Immature natural killer cell (primary cell): ENCODE data around the gene RASD1. TPM values are rescaled to one million over a fixed set of nuclear protein-coding genes. Genes with fewer than 3 reads are reported as not detected.
"Not testable (repeated sequence)": the region's sequence is repeated elsewhere in the genome, so short reads cannot be mapped to it uniquely, and the experiment has no call there.

Experiments used
- DNase-seq, 3 donors: peaks; one replicate each; pipeline ENCODE4 v3.0.0; 2022; ENCODE audit warnings: mixed read lengths in 1 of 3
- H3K27ac Mint-ChIP-seq, 6 donors: one replicate each; pipeline ENCODE4 v1.8.0; 2020; ENCODE audit warnings: mixed read lengths in 6 of 6, mild to moderate bottlenecking in 5 of 6, inconsistent platforms in 4 of 6, moderate library complexity in 3 of 6
- H3K27me3 Mint-ChIP-seq, 3 donors: one replicate each; pipeline ENCODE4 v1.8.0; 2020 to 2021; ENCODE audit warnings: low read depth in 3 of 3, mild to moderate bottlenecking in 3 of 3, mixed read lengths in 3 of 3, moderate library complexity in 3 of 3, inconsistent platforms in 1 of 3
- H3K36me3 Mint-ChIP-seq, 3 donors: one replicate each; pipeline ENCODE4 v1.8.0; 2020; ENCODE audit warnings: mixed read lengths in 3 of 3, inconsistent platforms in 2 of 3, mild to moderate bottlenecking in 2 of 3
- H3K4me1 Mint-ChIP-seq, 2 donors: one replicate each; pipeline ENCODE4 v1.8.0; 2020; ENCODE audit warnings: inconsistent platforms in 2 of 2, mild to moderate bottlenecking in 2 of 2, mixed read lengths in 2 of 2, moderate library complexity in 1 of 2
- H3K4me3 Mint-ChIP-seq, 5 donors: one replicate each; pipeline ENCODE4 v1.8.0; 2020; ENCODE audit warnings: mild to moderate bottlenecking in 5 of 5, mixed read lengths in 5 of 5, inconsistent platforms in 3 of 5, moderate library complexity in 3 of 5
- H3K9me3 Mint-ChIP-seq, 6 donors: one replicate each; pipeline ENCODE4 v1.8.0; 2020; ENCODE audit warnings: mild to moderate bottlenecking in 6 of 6, mixed read lengths in 6 of 6, inconsistent platforms in 4 of 6, moderate library complexity in 3 of 6
- polyA plus RNA-seq, 3 donors: library from polyadenylated mRNA; unstranded; fragments of 300-500 nt; fragmentation: Illumina TruSeq; gene quantifications; one replicate each; pipeline ENCODE4 v1.2.3, GENCODE V29; 2021

RASD1 gene
- polyA plus RNA-seq, 3 donors from 2014 or later, result 0.43 to 1.2 (median 0.96) TPM

DNA sequence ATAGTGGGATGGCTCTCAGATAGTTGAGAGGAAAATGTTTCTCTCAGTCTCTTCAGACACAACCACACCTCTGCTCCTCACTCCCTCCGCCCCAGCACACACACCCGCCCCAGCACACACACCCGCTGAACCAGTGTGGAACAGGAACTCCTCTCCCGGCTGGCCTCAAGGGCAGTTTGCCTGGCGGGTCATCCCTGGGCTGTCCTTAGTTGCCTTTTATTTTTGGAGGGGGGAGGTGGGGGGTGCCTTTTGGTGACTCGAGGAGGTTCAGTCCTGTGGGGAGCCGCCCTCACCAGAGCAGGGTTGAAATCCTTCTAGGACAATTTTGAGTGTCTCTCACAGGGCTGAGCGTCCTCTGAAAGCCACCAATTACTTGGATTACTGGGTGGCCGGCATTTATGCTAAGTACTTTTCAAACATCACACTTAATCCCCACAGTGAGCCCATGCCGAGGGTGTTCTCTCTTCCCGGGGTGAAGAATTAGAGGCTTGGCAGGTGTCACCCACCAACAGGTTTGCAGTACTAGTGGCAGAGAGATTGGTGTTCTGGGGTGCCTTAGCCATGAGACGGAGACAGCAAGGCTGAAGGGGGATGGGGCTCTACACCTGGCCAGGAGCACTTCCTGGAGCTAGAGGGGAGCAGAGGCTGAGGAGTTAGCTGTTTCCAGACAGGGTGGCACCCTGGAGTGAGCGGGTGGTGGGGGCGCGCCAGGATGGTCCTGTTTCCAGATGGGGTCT, 2.8 kb downstream of the RASD1 start:
- peaks cover 13 to 14% of the 10 kb centered on the region in 2 donors for H3K4me1 Mint-ChIP-seq
- peaks cover 3 to 5% (median 4%) of the 10 kb centered on the region in 3 donors for H3K27me3 Mint-ChIP-seq
- H3K36me3 Mint-ChIP-seq, result peaks cover 7 to 12% (median 10%) of the 10 kb centered on the region in 3 donors
- H3K4me3 Mint-ChIP-seq, result no peak overlapping the region
- no peak for DNase-seq
- H3K9me3 Mint-ChIP-seq, result no peaks in the 10 kb centered on the region
- H3K27ac Mint-ChIP-seq, result no peak overlapping the region

DNA sequence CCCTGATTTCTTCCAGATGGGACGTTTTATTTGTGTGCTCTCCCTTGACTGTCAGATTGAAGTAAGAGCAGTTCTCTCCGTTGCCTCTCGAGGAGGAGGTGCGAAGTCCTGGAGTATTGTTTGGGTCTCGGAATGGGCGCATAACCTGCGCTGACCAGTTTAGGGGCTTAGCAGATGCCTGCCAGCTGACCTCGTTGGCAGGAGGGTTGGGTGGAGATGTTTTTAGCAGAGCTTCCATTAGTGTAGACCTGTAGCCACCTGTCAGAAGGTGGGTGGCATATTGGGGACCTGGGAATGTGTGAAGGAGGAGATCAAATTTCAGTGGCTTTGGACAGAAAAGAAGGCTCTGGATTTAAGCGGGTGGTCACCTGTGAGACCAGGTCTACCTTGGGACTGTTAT, 3.6 kb downstream of the RASD1 start:
- no peak for DNase-seq
- Mint-ChIP-seq H3K36me3 (peaks cover 10 to 16% (median 11%) of the 10 kb centered on the region in 3 donors), H3K27ac (no peak overlapping the region), H3K9me3 (no peaks in the 10 kb centered on the region), H3K27me3 (peaks cover 3 to 5% (median 4%) of the 10 kb centered on the region in 3 donors), H3K4me1 (peaks cover 14 to 21% of the 10 kb centered on the region in 2 donors), H3K4me3 (peak overlapping the region in 2 of 5 donors; percentile 2 to 30)

DNA sequence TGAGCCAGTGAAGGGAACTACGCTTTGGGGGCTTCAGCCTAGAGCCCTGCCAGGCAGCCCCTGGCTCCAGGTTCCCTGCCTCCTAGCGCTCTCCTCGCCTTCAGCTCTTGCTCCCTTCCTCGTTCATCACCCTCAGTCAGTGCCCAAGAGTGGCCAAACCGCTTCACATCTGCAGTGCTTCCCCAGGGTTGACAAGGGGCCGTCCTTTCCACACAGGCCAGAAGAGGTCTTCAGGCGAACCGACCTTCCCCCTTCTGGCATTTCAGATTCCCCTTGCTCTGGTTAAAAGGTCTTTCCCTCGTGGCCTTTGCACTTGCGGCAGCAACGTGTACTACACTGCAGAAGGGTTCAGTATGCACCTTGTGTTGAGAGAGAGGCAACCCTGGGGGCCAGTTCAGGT, 4.1 kb downstream of the RASD1 start:
- H3K27me3 Mint-ChIP-seq, result peaks cover 3 to 5% (median 4%) of the 10 kb centered on the region in 3 donors
- peaks cover 16 to 26% of the 10 kb centered on the region in 2 donors for H3K4me1 Mint-ChIP-seq
- DNase-seq, result no peak
- H3K4me3 Mint-ChIP-seq, result peak overlapping the region in 1 of 5 donors; percentile 2
- peaks cover 10 to 16% (median 11%) of the 10 kb centered on the region in 3 donors for H3K36me3 Mint-ChIP-seq
- H3K9me3 Mint-ChIP-seq, result no peaks in the 10 kb centered on the region
- H3K27ac Mint-ChIP-seq, result no peak overlapping the region

DNA sequence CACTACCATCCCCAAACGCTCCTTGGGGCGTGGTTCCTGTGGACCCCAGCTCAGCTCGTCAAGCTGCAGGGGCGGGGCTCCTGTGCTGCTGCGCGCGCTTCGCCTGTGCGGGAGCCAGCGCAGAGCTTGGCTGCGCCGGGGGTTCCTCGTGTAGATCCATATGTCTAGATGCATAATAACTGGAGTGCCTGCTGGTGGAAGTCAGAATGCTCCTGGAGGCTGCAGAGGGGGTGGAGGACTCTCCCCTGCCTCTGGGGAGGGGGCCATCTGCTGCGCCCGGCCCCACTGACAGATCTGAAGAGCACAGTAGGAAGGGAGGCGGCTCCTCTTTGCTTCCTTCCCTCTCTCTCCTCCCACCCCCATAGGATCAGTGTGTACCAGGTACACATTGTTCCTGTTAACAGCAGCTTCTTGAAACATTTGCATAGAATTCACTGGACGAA, 4.6 kb downstream of the RASD1 start:
- H3K9me3 Mint-ChIP-seq, result no peaks in the 10 kb centered on the region
- H3K4me1 Mint-ChIP-seq, result peaks cover 18 to 31% of the 10 kb centered on the region in 2 donors
- no peak for DNase-seq
- peaks cover 3 to 5% (median 4%) of the 10 kb centered on the region in 3 donors for H3K27me3 Mint-ChIP-seq
- H3K36me3 Mint-ChIP-seq, result peaks cover 10 to 16% (median 11%) of the 10 kb centered on the region in 3 donors
- H3K4me3 Mint-ChIP-seq, result no peak overlapping the region
- no peak overlapping the region for H3K27ac Mint-ChIP-seq

GRCh38 chr17:17491031-17491471, 5.1 kb downstream of the RASD1 start:
- no peaks in the 10 kb centered on the region for H3K9me3 Mint-ChIP-seq
- peaks cover 18 to 31% of the 10 kb centered on the region in 2 donors for H3K4me1 Mint-ChIP-seq

GRCh38 chr17:17487998-17488397, 8.2 kb downstream of the RASD1 start:
- H3K4me3 Mint-ChIP-seq, result peak overlapping the region in 1 of 5 donors; percentile 95
- H3K27ac Mint-ChIP-seq, result peak overlapping the region in 2 of 6 donors; percentile 48 to 50

More at GRCh38 chr17:17491031-17491471, 5.1 kb downstream of the RASD1 start:
- DNase-seq, result no peak
- Mint-ChIP-seq H3K27me3 (peaks cover 3 to 5% (median 4%) of the 10 kb centered on the region in 3 donors), H3K36me3 (peaks cover 10 to 16% (median 11%) of the 10 kb centered on the region in 3 donors), H3K4me3 (no peak overlapping the region), H3K27ac (no peak overlapping the region)

DNA sequence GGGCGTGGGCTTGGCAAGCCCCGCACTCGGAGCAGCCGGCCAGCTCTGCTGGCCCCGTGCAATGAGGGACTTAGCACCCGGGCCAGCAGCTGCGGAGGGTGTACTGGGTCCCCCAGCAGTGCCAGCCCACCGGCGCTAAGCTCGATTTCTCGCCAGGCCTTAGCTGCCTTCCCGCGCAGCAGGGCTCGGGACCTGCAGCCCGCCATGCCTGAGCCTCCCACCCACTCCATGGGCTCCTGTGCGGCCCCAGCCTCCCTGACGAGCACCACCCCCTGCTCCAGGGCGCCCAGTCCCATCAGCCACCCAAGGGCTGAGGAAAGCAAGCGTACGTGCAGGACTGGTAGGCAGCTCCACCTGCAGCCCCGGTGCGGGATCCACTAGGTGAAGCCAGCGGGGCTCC, 9.8 kb downstream of the RASD1 start:
- H3K4me1 Mint-ChIP-seq, result peaks cover 20 to 47% of the 10 kb centered on the region in 2 donors
- H3K4me3 Mint-ChIP-seq, H3K9me3 Mint-ChIP-seq, H3K27me3 Mint-ChIP-seq, DNase-seq: not testable (repeated sequence)
- peak overlapping the region in 1 of 6 donors; percentile 85 for H3K27ac Mint-ChIP-seq
- peaks cover 7 to 11% (median 9%) of the 10 kb centered on the region in 3 donors for H3K36me3 Mint-ChIP-seq

More at GRCh38 chr17:17487998-17488397, 8.2 kb downstream of the RASD1 start:
- H3K9me3 Mint-ChIP-seq, result no peaks in the 10 kb centered on the region
- H3K27me3 Mint-ChIP-seq, result peaks cover 0 to 2% (median 1%) of the 10 kb centered on the region in 3 donors
- peaks cover 11 to 19% (median 17%) of the 10 kb centered on the region in 3 donors for H3K36me3 Mint-ChIP-seq
- peaks cover 13 to 32% of the 10 kb centered on the region in 2 donors for H3K4me1 Mint-ChIP-seq
- no peak for DNase-seq

GRCh38 chr17:17485420-17485819, 10.8 kb downstream of the RASD1 start:
- peak overlapping the region in 1 of 5 donors; percentile 38 for H3K4me3 Mint-ChIP-seq
- H3K9me3 Mint-ChIP-seq, result no peaks in the 10 kb centered on the region
- peaks cover 7 to 11% (median 7%) of the 10 kb centered on the region in 3 donors for H3K36me3 Mint-ChIP-seq
- peaks cover 0 to 2% (median 2%) of the 10 kb centered on the region in 3 donors for H3K27me3 Mint-ChIP-seq
- H3K27ac Mint-ChIP-seq, result peak overlapping the region in 2 of 6 donors; percentile 1 to 49
- DNase-seq, result no peak
- H3K4me1 Mint-ChIP-seq, result peaks cover 28 to 57% of the 10 kb centered on the region in 2 donors

DNA sequence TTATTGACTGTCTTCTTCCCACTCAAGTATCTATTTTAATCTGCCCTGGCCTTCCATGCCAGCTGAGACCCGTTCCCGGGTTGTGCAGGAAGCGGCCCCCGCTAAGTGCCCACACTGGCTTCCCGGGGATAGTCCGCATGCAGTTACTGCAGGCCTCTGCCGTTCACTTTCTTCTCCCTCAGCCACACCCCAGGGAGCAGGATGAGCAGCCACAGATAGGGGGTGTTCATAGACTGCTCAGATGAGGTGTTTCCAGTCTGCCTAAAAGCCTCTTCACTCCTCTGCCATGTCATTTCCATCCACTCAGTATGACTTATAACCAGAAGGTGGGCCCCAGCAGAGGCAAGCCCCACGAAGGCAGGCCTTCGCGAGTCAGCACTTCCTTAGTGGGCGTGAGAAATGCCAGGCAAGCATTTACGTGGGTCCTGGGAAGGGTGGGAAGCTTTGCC, 11.7 kb downstream of the RASD1 start:
- Mint-ChIP-seq H3K4me1 (peaks cover 28 to 63% of the 10 kb centered on the region in 2 donors), H3K4me3 (no peak overlapping the region), H3K27me3 (peaks cover 0 to 2% (median 2%) of the 10 kb centered on the region in 3 donors), H3K9me3 (no peaks in the 10 kb centered on the region), H3K36me3 (peaks cover 4 to 11% (median 7%) of the 10 kb centered on the region in 3 donors), H3K27ac (no peak overlapping the region)
- DNase-seq, result no peak

DNA sequence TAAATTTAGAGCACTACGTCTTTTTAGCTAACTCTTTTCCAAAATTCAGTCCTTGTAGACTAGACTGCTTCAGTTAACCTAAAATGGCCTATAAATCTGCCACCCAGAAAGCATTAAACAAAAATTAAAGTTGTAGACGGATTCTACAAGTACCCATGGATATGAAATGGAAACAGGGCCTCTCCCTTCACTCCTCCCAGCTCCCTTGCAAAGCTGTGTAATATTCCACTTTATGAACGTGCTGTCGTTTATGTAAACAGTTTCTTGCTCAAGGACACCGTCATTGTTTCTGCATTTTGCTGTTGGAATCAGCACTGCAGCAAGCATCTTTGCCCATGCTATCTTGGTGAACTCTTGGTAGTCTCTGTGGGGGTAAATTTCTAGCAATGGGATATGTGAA, 14.3 kb downstream of the RASD1 start:
- H3K27ac Mint-ChIP-seq, result no peak overlapping the region
- DNase-seq, result no peak
- no peaks in the 10 kb centered on the region for H3K9me3 Mint-ChIP-seq
- H3K27me3 Mint-ChIP-seq, result peaks cover under 1 to 6% (median 4%) of the 10 kb centered on the region in 3 donors
- no peak overlapping the region for H3K4me3 Mint-ChIP-seq
- peaks cover 40 to 69% of the 10 kb centered on the region in 2 donors for H3K4me1 Mint-ChIP-seq
- H3K36me3 Mint-ChIP-seq, result peaks cover 0 to 7% (median 6%) of the 10 kb centered on the region in 3 donors

DNA sequence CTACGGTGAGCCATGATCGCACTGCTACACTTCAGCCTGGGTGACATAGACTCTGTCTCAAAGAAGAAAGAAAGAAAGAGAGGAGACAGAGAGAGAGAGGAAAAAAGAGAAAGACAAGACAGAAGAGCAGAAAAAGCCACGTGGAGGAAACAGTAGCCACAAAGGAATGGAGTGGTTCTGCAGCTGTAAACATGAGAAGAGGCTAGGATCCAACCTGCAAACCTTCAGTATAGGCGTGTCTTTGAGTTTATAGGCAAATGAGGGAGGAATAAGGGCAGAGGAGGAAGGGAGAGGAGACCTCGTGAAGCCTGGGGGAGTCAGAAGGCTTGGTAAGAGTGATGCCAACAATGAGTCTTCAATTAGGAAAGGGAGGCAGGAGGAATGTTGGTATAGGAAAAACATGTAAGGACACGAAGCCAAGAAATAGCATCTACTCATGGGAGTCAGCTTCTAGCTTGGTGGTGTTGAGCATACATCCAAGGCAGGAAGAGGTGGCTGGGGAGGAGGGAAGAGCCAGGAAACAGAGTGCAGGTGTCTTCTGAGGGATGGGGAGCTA, 15.5 kb downstream of the RASD1 start:
- Mint-ChIP-seq H3K27ac (peak overlapping the region in 2 of 6 donors; percentile 44 to 74), H3K4me1 (peaks cover 46 to 75% of the 10 kb centered on the region in 2 donors), H3K36me3 (peaks cover 0 to 6% (median 4%) of the 10 kb centered on the region in 3 donors), H3K9me3 (no peaks in the 10 kb centered on the region), H3K4me3 (no peak overlapping the region), H3K27me3 (peaks cover 9 to 11% (median 10%) of the 10 kb centered on the region in 3 donors)
- no peak for DNase-seq

DNA sequence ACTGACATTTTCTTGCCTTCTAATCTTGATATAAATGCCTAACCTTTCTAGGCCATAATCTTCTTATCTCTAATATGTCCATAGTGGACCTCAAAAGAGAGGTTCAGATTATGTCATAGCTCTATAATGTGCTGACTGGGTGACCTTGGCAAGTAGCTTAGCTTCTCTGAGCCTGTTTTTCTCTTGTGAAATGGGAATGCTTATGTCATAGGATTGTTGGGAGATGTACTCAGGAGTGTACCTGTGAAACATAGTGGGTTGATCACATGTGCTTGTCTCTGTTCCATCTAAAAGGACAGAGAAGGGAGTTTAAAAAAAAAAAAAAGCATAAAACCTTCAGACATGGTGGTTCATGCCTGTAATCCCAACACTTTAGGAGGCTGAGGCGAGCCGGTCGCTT, 17.0 kb downstream of the RASD1 start:
- Mint-ChIP-seq H3K36me3 (no peaks in the 10 kb centered on the region), H3K4me3 (peak overlapping the region in 3 of 5 donors; percentile 14 to 90 (median 64)), H3K27ac (peak overlapping the region in 2 of 6 donors; percentile 16 to 41), H3K9me3 (no peaks in the 10 kb centered on the region), H3K4me1 (peaks cover 44 to 69% of the 10 kb centered on the region in 2 donors), H3K27me3 (peaks cover 7 to 11% (median 10%) of the 10 kb centered on the region in 3 donors)
- no peak for DNase-seq

- Mint-ChIP-seq H3K4me1 (peaks cover 40 to 59% of the 10 kb centered on the region in 2 donors), H3K9me3 (no peaks in the 10 kb centered on the region), H3K27ac (peak within 1 kb of the TSS; percentile 91 to 97 (median 94)), H3K4me3 (peak within 1 kb of the TSS; percentile 90 to 92 (median 92)), H3K27me3 (peaks cover 7 to 14% (median 12%) of the 10 kb centered on the region in 3 donors), H3K36me3 (no peaks in the 10 kb centered on the region)
- DNase-seq, result peak; percentile 93
Measured at GRCh38 chr17:17476865-17477467, 19.2 kb downstream of the RASD1 start, which contains the start of gene MED9. Gene MED9, plus strand, starts transcription at chr17:17477000. Its CDS starts 42 bp downstream, at chr17:17477042.
